HG03159 (cell line): ENCODE measurements around the gene CENPL.
"Not testable (repeated sequence)": the region's sequence is repeated elsewhere in the genome, so short reads cannot be mapped to it uniquely, and the experiment has no call there.

Experiments
- ATAC-seq: cut with Tn5 transposase; IDR thresholded peaks from one replicate; pipeline ENCODE4 v1.9.1; 2021; ENCODE audit warnings: mild to moderate bottlenecking, moderate library complexity; ENCODE audit not compliant: unreplicated experiment

Gene CENPL

GRCh38 chr1:173859547-173859946 lies 34.9 kb upstream of the CENPL start:
- ATAC-seq: not testable (repeated sequence)

- no peak for ATAC-seq
Observed at GRCh38 chr1:173857363-173857917, 32.8 kb upstream of the CENPL start.

- ATAC-seq: no peak
Observed at GRCh38 chr1:173856903-173857302, 32.2 kb upstream of the CENPL start.

- ATAC-seq: no peak
Observed at GRCh38 chr1:173856014-173856413, 31.3 kb upstream of the CENPL start.

GRCh38 chr1:173853074-173853473 lies 28.4 kb upstream of the CENPL start:
- no peak for ATAC-seq

- ATAC-seq: no peak
Observed at GRCh38 chr1:173852105-173852504, 27.4 kb upstream of the CENPL start.

GRCh38 chr1:173832748-173833147 lies 8.1 kb upstream of the CENPL start:
- ATAC-seq: no peak

GRCh38 chr1:173827611-173828010 lies 2.9 kb upstream of the CENPL start:
- ATAC-seq: no peak

- peak; percentile 37 for ATAC-seq
Observed at GRCh38 chr1:173823781-173824314, 835 bp downstream of the CENPL start.

- ATAC-seq: no peak
Observed at GRCh38 chr1:173821680-173822079, 3.0 kb downstream of the CENPL start.

GRCh38 chr1:173818459-173818858 lies 6.2 kb downstream of the CENPL start:
- ATAC-seq: no peak

GRCh38 chr1:173813654-173814053 lies 11.0 kb downstream of the CENPL start:
- not testable (repeated sequence) for ATAC-seq

- no peak for ATAC-seq
Observed at GRCh38 chr1:173802961-173803360, 21.7 kb downstream of the CENPL start.

- not testable (repeated sequence) for ATAC-seq
Observed at GRCh38 chr1:173799995-173800394, 24.7 kb downstream of the CENPL start.

- no peak for ATAC-seq
Observed at GRCh38 chr1:173798078-173798477, 26.6 kb downstream of the CENPL start.

GRCh38 chr1:173789841-173790240 lies 34.8 kb downstream of the CENPL start:
- ATAC-seq: no peak

- no peak for ATAC-seq
Observed at GRCh38 chr1:173784997-173785396, 39.7 kb downstream of the CENPL start.

GRCh38 chr1:173779936-173780335 lies 44.7 kb downstream of the CENPL start:
- ATAC-seq: no peak

GRCh38 chr1:173775578-173776226 lies 49.0 kb downstream of the CENPL start:
- no peak for ATAC-seq

GRCh38 chr1:173771560-173771959 lies 53.1 kb downstream of the CENPL start:
- ATAC-seq: no peak

- ATAC-seq: not testable (repeated sequence)
Observed at GRCh38 chr1:173770330-173770729, 54.4 kb downstream of the CENPL start.

- no peak for ATAC-seq
Observed at GRCh38 chr1:173768827-173769226, 55.9 kb downstream of the CENPL start.

- no peak for ATAC-seq
Observed at GRCh38 chr1:173768206-173768605, 56.5 kb downstream of the CENPL start.
